HepG2 (cell line): ENCODE measurements around the gene TCFL5. TPM values are rescaled to one million over a fixed set of nuclear protein-coding genes. Genes with fewer than 3 reads are reported as not detected.
A peak's percentile ranks its signal among the peaks of the same experiment; 100 is the strongest.

Experiments
- FOXA3 ChIP-seq: IDR thresholded peaks from 2 replicates; pipeline ENCODE4 v1.6.1; 2016; ENCODE audit warnings: missing genetic modification reagents, missing compliant biosample characterization
- GPN1 ChIP-seq: sonication (generic); formaldehyde crosslinking; IDR thresholded peaks from 2 replicates; pipeline ENCODE4 v1.5.1; 2020; ENCODE audit warnings: missing genetic modification reagents, borderline replicate concordance
- HDAC1 ChIP-seq: sonication (generic); formaldehyde crosslinking; IDR thresholded peaks from 2 replicates; pipeline ENCODE4 v1.5.1; 2020; ENCODE audit warnings: mild to moderate bottlenecking, missing genetic modification reagents
- HOMEZ ChIP-seq: IDR thresholded peaks from 2 replicates; pipeline ENCODE4 v1.6.1; 2016; ENCODE audit warnings: low read depth
- HOXA3 ChIP-seq: sonication (generic); formaldehyde crosslinking; IDR thresholded peaks from 2 replicates; pipeline ENCODE4 v1.5.0; 2020; ENCODE audit warnings: missing genetic modification reagents
- PHF21A ChIP-seq: sonication (generic); formaldehyde crosslinking; IDR thresholded peaks from 2 replicates; pipeline ENCODE4 v1.5.0; 2020; ENCODE audit warnings: mild to moderate bottlenecking, missing genetic modification reagents
- RARA ChIP-seq: IDR thresholded peaks from 2 replicates; pipeline ENCODE4 v1.6.1; 2016; ENCODE audit warnings: missing genetic modification reagents, missing compliant biosample characterization
- RBM22 ChIP-seq: fragments of 200-400 bp; formaldehyde crosslinking; optimal IDR thresholded peaks from 2 replicates; pipeline ENCODE3; 2017; ENCODE audit warnings: mild to moderate bottlenecking, low read length, moderate library complexity
- XRCC5 ChIP-seq: fragments of 200-400 bp; formaldehyde crosslinking; optimal IDR thresholded peaks from 2 replicates; pipeline ENCODE3; 2017; ENCODE audit warnings: mild to moderate bottlenecking, low read length
- ZFX ChIP-seq: sonication (generic); formaldehyde crosslinking; IDR thresholded peaks from 2 replicates; pipeline ENCODE4 v1.4.0; 2020; ENCODE audit warnings: mild to moderate bottlenecking, low read depth, missing genetic modification reagents, moderate library complexity
- ZMYM3 ChIP-seq: sonication (generic); formaldehyde crosslinking; IDR thresholded peaks from 2 replicates; pipeline ENCODE4 v1.5.1; 2020; ENCODE audit warnings: mild to moderate bottlenecking, missing genetic modification reagents
- ZNF280D ChIP-seq: sonication (generic); formaldehyde crosslinking; IDR thresholded peaks from 2 replicates; pipeline ENCODE4 v1.5.1; 2020; ENCODE audit warnings: mild to moderate bottlenecking, missing genetic modification reagents
- ZNF281 ChIP-seq: sonication (generic); formaldehyde crosslinking; IDR thresholded peaks from 2 replicates; pipeline ENCODE4 v1.4.0; 2020; ENCODE audit warnings: missing genetic modification reagents, borderline replicate concordance
- ZNF292 ChIP-seq: sonication (generic); formaldehyde crosslinking; IDR thresholded peaks from 2 replicates; pipeline ENCODE4 v1.8.1; 2022; ENCODE audit warnings: mild to moderate bottlenecking, low read depth, missing genetic modification reagents, borderline replicate concordance
- ZNF350 ChIP-seq: sonication (generic); formaldehyde crosslinking; IDR thresholded peaks from 2 replicates; pipeline ENCODE4 v1.4.0; 2020; ENCODE audit warnings: mild to moderate bottlenecking, low read depth, missing genetic modification reagents, borderline replicate concordance
- ZNF44 ChIP-seq: sonication (generic); formaldehyde crosslinking; IDR thresholded peaks from 2 replicates; pipeline ENCODE4 v1.5.1; 2020; ENCODE audit warnings: mild to moderate bottlenecking, missing genetic modification reagents
- ZNF572 ChIP-seq: sonication (generic); formaldehyde crosslinking; IDR thresholded peaks from 2 replicates; pipeline ENCODE4 v1.5.1; 2020; ENCODE audit warnings: mild to moderate bottlenecking, missing genetic modification reagents
- polyA plus RNA-seq, 8 experiments: library from polyadenylated mRNA; depleted of rRNA in 3 of 8; stranded (reverse) in 7 of 8; unstranded in 1 of 8; fragments of >200 nt; fragmentation: Illumina TruSeq in 4 of 8; extraction: Trizol in 4 of 8; gene quantifications; 2 replicates each; pipeline versions ENCODE4 v1.2.1 to v1.2.3, GENCODE V29; 2011 to 2016; ENCODE audit warnings: low read depth in 4 of 8, missing spikeins in 1 of 8, mixed read lengths in 1 of 8; ENCODE audit not compliant: insufficient read depth in 1 of 8
- total RNA-seq, 5 experiments: library from RNA; depleted of rRNA; stranded (reverse); fragments of >200 nt; fragmentation: Illumina TruSeq; extraction: Trizol; gene quantifications; 2 replicates each; pipeline ENCODE4 v1.2.3, GENCODE V29; 2016; ENCODE audit warnings: low read depth in 1 of 5
- TF ChIP-seq, protein P1 (sequence below): IDR thresholded peaks from 2 replicates; pipeline ENCODE4 v1.6.1; 2012; ENCODE audit warnings: inconsistent platforms
- TF ChIP-seq, protein P2 (sequence below): sonication (generic); formaldehyde crosslinking; IDR thresholded peaks from 2 replicates; pipeline ENCODE4 v1.9.0; 2021; ENCODE audit warnings: missing genetic modification reagents, borderline replicate concordance

Gene TCFL5
- total and polyA plus RNA-seq, 2 of the 13 experiments (the other 11 are each of a cell fraction or from before 2014, with no cell fraction given): 14.8 to 20.0 TPM

GRCh38 chr20:62876902-62877816 lies 15.5 kb upstream of the TCFL5 start (continued):
- TF ChIP-seq FOXA3 (CRISPR knock-in tag) (0 out of 2 replicates have a peak, but pooled peaks have one; percentile 21), RBM22 (peak; percentile 55), ZNF292 (0 out of 2 replicates have a peak, but pooled peaks have one; percentile 48), RARA (peak; percentile 29; the same call in 1 of the 2 replicates), HOMEZ (CRISPR knock-in tag) (no peak), PHF21A (CRISPR knock-in tag) (0 out of 2 replicates have a peak, but pooled peaks have one; percentile 30), ZNF281 (CRISPR knock-in tag) (no peak), ZNF350 (0 out of 2 replicates have a peak, but pooled peaks have one; percentile 9), HDAC1 (CRISPR knock-in tag) (peak; percentile 73), HOXA3 (peak; percentile 43), ZNF44 (CRISPR knock-in tag) (0 out of 2 replicates have a peak, but pooled peaks have one; percentile 27), XRCC5 (peak; percentile 28), GPN1 (CRISPR knock-in tag) (0 out of 2 replicates have a peak, but pooled peaks have one; percentile 47), ZMYM3 (peak; percentile 51; the same call in 1 of the 2 replicates), ZNF280D (CRISPR knock-in tag) (peak; percentile 65), ZFX (peak; percentile 41; the same call in 1 of the 2 replicates), ZNF572 (CRISPR knock-in tag) (peak; percentile 17; the same call in 1 of the 2 replicates)
- TF ChIP-seq, protein P1, sequence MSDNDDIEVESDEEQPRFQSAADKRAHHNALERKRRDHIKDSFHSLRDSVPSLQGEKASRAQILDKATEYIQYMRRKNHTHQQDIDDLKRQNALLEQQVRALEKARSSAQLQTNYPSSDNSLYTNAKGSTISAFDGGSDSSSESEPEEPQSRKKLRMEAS: 0 out of 2 replicates have a peak, but pooled peaks have one; percentile 30
- TF ChIP-seq, protein P2, sequence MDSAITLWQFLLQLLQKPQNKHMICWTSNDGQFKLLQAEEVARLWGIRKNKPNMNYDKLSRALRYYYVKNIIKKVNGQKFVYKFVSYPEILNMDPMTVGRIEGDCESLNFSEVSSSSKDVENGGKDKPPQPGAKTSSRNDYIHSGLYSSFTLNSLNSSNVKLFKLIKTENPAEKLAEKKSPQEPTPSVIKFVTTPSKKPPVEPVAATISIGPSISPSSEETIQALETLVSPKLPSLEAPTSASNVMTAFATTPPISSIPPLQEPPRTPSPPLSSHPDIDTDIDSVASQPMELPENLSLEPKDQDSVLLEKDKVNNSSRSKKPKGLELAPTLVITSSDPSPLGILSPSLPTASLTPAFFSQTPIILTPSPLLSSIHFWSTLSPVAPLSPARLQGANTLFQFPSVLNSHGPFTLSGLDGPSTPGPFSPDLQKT (CRISPR knock-in tag): no peak
